ENCODE data around the gene ZNF385B.

DNA sequence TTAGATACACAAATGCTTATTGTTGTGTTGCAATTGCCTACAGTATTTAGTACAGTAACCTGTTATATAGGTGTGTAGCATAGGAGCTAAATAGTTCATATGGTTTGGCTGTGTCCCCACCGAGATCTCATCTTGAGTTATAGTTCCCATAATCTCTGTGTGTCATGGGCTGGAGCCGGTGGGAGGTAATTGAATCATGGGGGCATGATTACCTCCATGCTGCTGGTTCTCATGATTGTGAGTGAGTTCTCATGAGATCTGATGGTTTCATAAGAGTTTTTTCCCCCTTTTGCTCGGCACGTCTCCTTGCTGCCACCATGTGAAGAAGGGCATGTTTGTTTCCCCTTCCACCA, 406.3 kb downstream of the ZNF385B start:
- TF ChIP-seq, protein P1, sequence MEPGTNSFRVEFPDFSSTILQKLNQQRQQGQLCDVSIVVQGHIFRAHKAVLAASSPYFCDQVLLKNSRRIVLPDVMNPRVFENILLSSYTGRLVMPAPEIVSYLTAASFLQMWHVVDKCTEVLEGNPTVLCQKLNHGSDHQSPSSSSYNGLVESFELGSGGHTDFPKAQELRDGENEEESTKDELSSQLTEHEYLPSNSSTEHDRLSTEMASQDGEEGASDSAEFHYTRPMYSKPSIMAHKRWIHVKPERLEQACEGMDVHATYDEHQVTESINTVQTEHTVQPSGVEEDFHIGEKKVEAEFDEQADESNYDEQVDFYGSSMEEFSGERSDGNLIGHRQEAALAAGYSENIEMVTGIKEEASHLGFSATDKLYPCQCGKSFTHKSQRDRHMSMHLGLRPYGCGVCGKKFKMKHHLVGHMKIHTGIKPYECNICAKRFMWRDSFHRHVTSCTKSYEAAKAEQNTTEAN (CRISPR knock-in tag; IDR thresholded peaks at IDR 0.05): no peak
- TF ChIP-seq, protein P2, sequence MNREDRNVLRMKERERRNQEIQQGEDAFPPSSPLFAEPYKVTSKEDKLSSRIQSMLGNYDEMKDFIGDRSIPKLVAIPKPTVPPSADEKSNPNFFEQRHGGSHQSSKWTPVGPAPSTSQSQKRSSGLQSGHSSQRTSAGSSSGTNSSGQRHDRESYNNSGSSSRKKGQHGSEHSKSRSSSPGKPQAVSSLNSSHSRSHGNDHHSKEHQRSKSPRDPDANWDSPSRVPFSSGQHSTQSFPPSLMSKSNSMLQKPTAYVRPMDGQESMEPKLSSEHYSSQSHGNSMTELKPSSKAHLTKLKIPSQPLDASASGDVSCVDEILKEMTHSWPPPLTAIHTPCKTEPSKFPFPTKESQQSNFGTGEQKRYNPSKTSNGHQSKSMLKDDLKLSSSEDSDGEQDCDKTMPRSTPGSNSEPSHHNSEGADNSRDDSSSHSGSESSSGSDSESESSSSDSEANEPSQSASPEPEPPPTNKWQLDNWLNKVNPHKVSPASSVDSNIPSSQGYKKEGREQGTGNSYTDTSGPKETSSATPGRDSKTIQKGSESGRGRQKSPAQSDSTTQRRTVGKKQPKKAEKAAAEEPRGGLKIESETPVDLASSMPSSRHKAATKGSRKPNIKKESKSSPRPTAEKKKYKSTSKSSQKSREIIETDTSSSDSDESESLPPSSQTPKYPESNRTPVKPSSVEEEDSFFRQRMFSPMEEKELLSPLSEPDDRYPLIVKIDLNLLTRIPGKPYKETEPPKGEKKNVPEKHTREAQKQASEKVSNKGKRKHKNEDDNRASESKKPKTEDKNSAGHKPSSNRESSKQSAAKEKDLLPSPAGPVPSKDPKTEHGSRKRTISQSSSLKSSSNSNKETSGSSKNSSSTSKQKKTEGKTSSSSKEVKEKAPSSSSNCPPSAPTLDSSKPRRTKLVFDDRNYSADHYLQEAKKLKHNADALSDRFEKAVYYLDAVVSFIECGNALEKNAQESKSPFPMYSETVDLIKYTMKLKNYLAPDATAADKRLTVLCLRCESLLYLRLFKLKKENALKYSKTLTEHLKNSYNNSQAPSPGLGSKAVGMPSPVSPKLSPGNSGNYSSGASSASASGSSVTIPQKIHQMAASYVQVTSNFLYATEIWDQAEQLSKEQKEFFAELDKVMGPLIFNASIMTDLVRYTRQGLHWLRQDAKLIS (CRISPR knock-in tag; IDR thresholded peaks at IDR 0.05): no peak
- TF ChIP-seq SMC3 (conservative IDR thresholded peaks at IDR 0.05; ENCODE audit: insufficient read depth, low read depth, low read length): no peak
- TF ChIP-seq FOXM1 (IDR thresholded peaks at IDR 0.05; ENCODE audit: low read depth): no peak
- no peak for TF ChIP-seq FOXM1 (CRISPR knock-in tag; IDR thresholded peaks at IDR 0.05; ENCODE audit: low read depth)
- no peak for TF ChIP-seq MEF2D (tag; conservative IDR thresholded peaks at IDR 0.05; ENCODE audit: low read depth)
- TF ChIP-seq EP300 (IDR thresholded peaks at IDR 0.05; ENCODE audit: low read length): no peak
- TF ChIP-seq ZBTB17 (CRISPR knock-in tag; IDR thresholded peaks at IDR 0.05): no peak
- TF ChIP-seq, protein P3, sequence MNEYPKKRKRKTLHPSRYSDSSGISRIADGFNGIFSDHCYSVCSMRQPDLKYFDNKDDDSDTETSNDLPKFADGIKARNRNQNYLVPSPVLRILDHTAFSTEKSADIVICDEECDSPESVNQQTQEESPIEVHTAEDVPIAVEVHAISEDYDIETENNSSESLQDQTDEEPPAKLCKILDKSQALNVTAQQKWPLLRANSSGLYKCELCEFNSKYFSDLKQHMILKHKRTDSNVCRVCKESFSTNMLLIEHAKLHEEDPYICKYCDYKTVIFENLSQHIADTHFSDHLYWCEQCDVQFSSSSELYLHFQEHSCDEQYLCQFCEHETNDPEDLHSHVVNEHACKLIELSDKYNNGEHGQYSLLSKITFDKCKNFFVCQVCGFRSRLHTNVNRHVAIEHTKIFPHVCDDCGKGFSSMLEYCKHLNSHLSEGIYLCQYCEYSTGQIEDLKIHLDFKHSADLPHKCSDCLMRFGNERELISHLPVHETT (CRISPR knock-in tag; conservative IDR thresholded peaks at IDR 0.05 in 1 of 2, IDR thresholded peaks at IDR 0.05 in 1 of 2): no peak
